Lower leg skin (tissue), 4 donors: ENCODE data around the gene GALNT18. TPM values are rescaled to one million over a fixed set of nuclear protein-coding genes. Genes with fewer than 3 reads are reported as not detected.

Experiments
- DNase-seq, 2 donors: peaks; one replicate each; pipeline ENCODE4 v3.0.0-alpha.2; 2019; ENCODE audit warnings: low spot score in 2 of 2
- H3K4me3 ChIP-seq: fragments of 200-600 bp; sonication (generic); 2 replicates; pipeline ENCODE4 v1.5.1; 2017; ENCODE audit warnings: mild to moderate bottlenecking, low read depth; ENCODE audit not compliant: poor library complexity, severe bottlenecking
- CTCF ChIP-seq, 3 donors: fragments of 450-650 bp; IDR thresholded peaks; one replicate each; pipeline ENCODE4 v1.5.1; 2016; ENCODE audit warnings: antibody characterized with exemption in 3 of 3, mild to moderate bottlenecking in 3 of 3, moderate library complexity in 2 of 3
- POLR2A ChIP-seq, 2 donors: fragments of 450-650 bp; IDR thresholded peaks; one replicate each; pipeline ENCODE4 v1.6.1; 2016 to 2017; ENCODE audit warnings: antibody characterized with exemption in 2 of 2, mild to moderate bottlenecking in 1 of 2, moderate library complexity in 1 of 2
- WGBS, 2 donors: methylation state at CpG; one replicate each; pipeline ENCODE4 v1.1.5; 2018; 5-methylcytosine and 5-hydroxymethylcytosine counted together
- intact Hi-C: fragments of 100-400 bp; cut with DNase I; formaldehyde crosslinking; loops from one replicate; pipeline ENCODE4 v1.15.0; 2023; ENCODE audit warnings: low total_unique reads
- total RNA-seq, 4 donors: library from RNA; depleted of rRNA; stranded (reverse); fragments of >200 nt; gene quantifications; one replicate each; pipeline ENCODE4 v1.1.0, GENCODE V29; 2016

The GALNT18 gene
- total RNA-seq, 4 donors from 2014 or later = 11.5 to 33.0 (median 17.7) TPM

GRCh38 chr11:11351042-11351586, 270.7 kb downstream of the GALNT18 start:
- intact Hi-C loops = loop anchor here (10.0 kb wide), 1 partner anchor 1076 kb away; no protein-coding TSS in a partner anchor
- WGBS, 2 donors = 95 to 99% methylated on average over 4 of the region's 4 CpGs
- TF ChIP-seq CTCF (IDR thresholded peaks at IDR 0.05) (no peak), POLR2A (IDR thresholded peaks at IDR 0.05) (no peak)
- no peak overlapping the region for H3K4me3 ChIP-seq
- no peak for DNase-seq

GRCh38 chr11:11349870-11350337, 271.9 kb downstream of the GALNT18 start:
- no peak for TF ChIP-seq POLR2A (IDR thresholded peaks at IDR 0.05)
- no peak for TF ChIP-seq CTCF (IDR thresholded peaks at IDR 0.05)
- WGBS, 2 donors = 42 to 68% methylated on average over 1 of the region's 1 CpG
- no peak overlapping the region for H3K4me3 ChIP-seq
- no peak for DNase-seq
- intact Hi-C loops = loop anchor here (10.0 kb wide), 1 partner anchor 1075 kb away; no protein-coding TSS in a partner anchor

- WGBS, 2 donors = 62 to 63% methylated on average over 12 of the region's 12 CpGs
- DNase-seq = no peak
- intact Hi-C loops = no loop called here
- TF ChIP-seq POLR2A (IDR thresholded peaks at IDR 0.05) (no peak), CTCF (IDR thresholded peaks at IDR 0.05) (no peak)
- no peak overlapping the region for H3K4me3 ChIP-seq
Observed at GRCh38 chr11:11349106-11349825, 272.5 kb downstream of the GALNT18 start.

GRCh38 chr11:11348303-11348702, 273.5 kb downstream of the GALNT18 start:
- no peak overlapping the region for H3K4me3 ChIP-seq
- 78 to 92% methylated on average over 5 of the region's 5 CpGs for WGBS, 2 donors
- DNase-seq = no peak
- intact Hi-C loops = no loop called here
- TF ChIP-seq CTCF (IDR thresholded peaks at IDR 0.05) (no peak), POLR2A (IDR thresholded peaks at IDR 0.05) (no peak)

- TF ChIP-seq CTCF (IDR thresholded peaks at IDR 0.05) (no peak), POLR2A (IDR thresholded peaks at IDR 0.05) (no peak)
- H3K4me3 ChIP-seq = no peak overlapping the region
- 44 to 47% methylated on average over 7 of the region's 7 CpGs for WGBS, 2 donors
- DNase-seq = no peak
- intact Hi-C loops = no loop called here
Observed at GRCh38 chr11:11347592-11347991, 274.2 kb downstream of the GALNT18 start.
